Panc1 (cell line): ENCODE measurements around the gene SPATA31E1. TPM values are rescaled to one million over a fixed set of nuclear protein-coding genes. Genes with fewer than 3 reads are reported as not detected.

Experiments
- ATAC-seq: fragments of 200-7000 bp; cut with Tn5 transposase; 2 replicates; pipeline ENCODE4 v1.9.1; 2020; ENCODE audit warnings: mild to moderate bottlenecking, moderate library complexity
- BruUV-seq: library from RNA; stranded (reverse); fragments of 400-500 nt; replicated peaks from 2 replicates; lab custom pipeline; 2021; lab: Mats Ljungman, UMichigan
- CTCF ChIA-PET: fragments of 300-600 bp; sonication (Branson Sonifier 250); formaldehyde crosslinking; loops from one replicate; lab custom pipeline; 2022; ENCODE audit warnings: antibody characterized with exemption; lab: Charles Lee
- POLR2A ChIA-PET: fragments of 300-600 bp; sonication (Branson Sonifier 250); formaldehyde crosslinking; loops from one replicate; lab custom pipeline; 2022; ENCODE audit warnings: antibody characterized with exemption; lab: Charles Lee
- DNase-seq: peaks from one replicate; pipeline ENCODE4 v3.0.0-alpha.2; 2010; ENCODE audit warnings: low read depth, low spot score
- H3K27ac ChIP-seq: 2 replicates; pipeline ENCODE4 v1.5.1; 2011; ENCODE audit warnings: mild to moderate bottlenecking, low read length, inconsistent platforms
- H3K27me3 ChIP-seq: fragments of 200-500 bp; sonication (Bioruptor generic); 2 replicates; pipeline ENCODE4 v1.6.0; 2014; ENCODE audit warnings: low read length, inconsistent platforms; ENCODE audit not compliant: control insufficient read depth, insufficient read depth
- H3K36me3 ChIP-seq: fragments of 200-500 bp; sonication (Bioruptor generic); 2 replicates; pipeline ENCODE4 v1.5.1; 2014; ENCODE audit warnings: inconsistent platforms, mild to moderate bottlenecking, low read length, moderate library complexity; ENCODE audit not compliant: control insufficient read depth, insufficient read depth
- H3K4me1 ChIP-seq: 2 replicates; pipeline ENCODE4 v1.5.1; 2011; ENCODE audit warnings: inconsistent platforms, mild to moderate bottlenecking, low read length, moderate library complexity; ENCODE audit not compliant: control insufficient read depth, insufficient read depth
- H3K4me3 ChIP-seq, 2 experiments: 2 replicates each; pipeline ENCODE4 v1.5.1; 2011 to 2012; ENCODE audit warnings: low read depth in 2 of 2, low read length in 2 of 2, mild to moderate bottlenecking in 2 of 2, inconsistent platforms in 1 of 2, moderate library complexity in 1 of 2
- H3K9me3 ChIP-seq: fragments of 200-500 bp; sonication (Bioruptor generic); 2 replicates; pipeline ENCODE4 v1.5.1; 2014; ENCODE audit warnings: low read depth, mild to moderate bottlenecking, inconsistent platforms, low read length, moderate library complexity; ENCODE audit not compliant: control insufficient read depth, insufficient read depth
- CTCF ChIP-seq: fragments of 450-650 bp; IDR thresholded peaks from 2 replicates; pipeline ENCODE4 v1.5.1; 2017; ENCODE audit warnings: mild to moderate bottlenecking
- POLR2AphosphoS5 ChIP-seq: IDR thresholded peaks from 2 replicates; pipeline ENCODE4 v1.6.1; 2012; ENCODE audit warnings: mild to moderate bottlenecking, low read depth, low read length, moderate library complexity
- REST ChIP-seq, 2 experiments: IDR thresholded peaks; 2 replicates each; pipeline ENCODE4 v1.6.1; 2011 to 2012; ENCODE audit warnings: low read depth in 2 of 2, control low read depth in 1 of 2, low read length in 1 of 2, mild to moderate bottlenecking in 1 of 2, moderate library complexity in 1 of 2; ENCODE audit not compliant: insufficient read depth in 1 of 2
- SIN3A ChIP-seq: IDR thresholded peaks from 2 replicates; pipeline ENCODE4 v1.6.1; 2012; ENCODE audit warnings: low read depth, mild to moderate bottlenecking, low read length, moderate library complexity, borderline replicate concordance; ENCODE audit not compliant: insufficient read depth
- TCF7L2 ChIP-seq: IDR thresholded peaks from 2 replicates; pipeline ENCODE4 v1.6.1; 2011; ENCODE audit warnings: mild to moderate bottlenecking, low read depth, low read length, inconsistent platforms
- in situ Hi-C: cut with HindIII; loops from 2 replicates; pipeline ENCODE4 v1.10.0; 2016; ENCODE audit warnings: low sequenced_read_pairs, low pct_unique_long_range_greater_than_20kb
- intact Hi-C: fragments of 100-400 bp; cut with micrococcal nuclease; formaldehyde crosslinking; loops from one replicate; pipeline ENCODE4 v1.10.0; 2022; ENCODE audit not compliant: unreplicated experiment
- total RNA-seq: library from RNA; stranded (reverse); gene quantifications from one replicate; pipeline ENCODE4 v1.2.1, GENCODE V29; 2021; ENCODE audit not compliant: unreplicated experiment

The SPATA31E1 gene
- total RNA-seq, 1 experiment from 2014 or later = not detected

GRCh38 chr9:87871425-87872078 lies 11.1 kb upstream of the SPATA31E1 start:
- H3K36me3 ChIP-seq = no peaks in the 10 kb centered on the region
- no peaks in the 10 kb centered on the region for H3K9me3 ChIP-seq
- TF ChIP-seq POLR2AphosphoS5 = no peak
- no peak for TF ChIP-seq CTCF
- no peak for TF ChIP-seq SIN3A
- no peak for TF ChIP-seq TCF7L2
- TF ChIP-seq REST (IDR thresholded peaks at IDR 0.05; ENCODE audit: insufficient read depth in 1 of 2, low read depth in 2 of 2, low read length in 1 of 2) = no peak
- H3K27me3 ChIP-seq = no peaks in the 10 kb centered on the region
- in situ Hi-C loops = no loop called here
- H3K4me3 ChIP-seq = no peak overlapping the region
- ChIA-PET CTCF (no interaction called here), POLR2A (no interaction called here)
- intact Hi-C loops = no loop called here
- BruUV-seq = no TSS peak
- DNase-seq (no peak), ATAC-seq (no peak)
- H3K27ac ChIP-seq = no peak overlapping the region
- no peaks in the 10 kb centered on the region for H3K4me1 ChIP-seq

- ATAC-seq (no peak), DNase-seq (no peak)
- Histone ChIP-seq H3K4me3 (no peak overlapping the region), H3K27ac (no peak overlapping the region), H3K36me3 (no peaks in the 10 kb centered on the region), H3K4me1 (no peaks in the 10 kb centered on the region), H3K9me3 (no peaks in the 10 kb centered on the region), H3K27me3 (no peaks in the 10 kb centered on the region)
- TF ChIP-seq CTCF = no peak
- no peak for TF ChIP-seq REST (IDR thresholded peaks at IDR 0.05; ENCODE audit: insufficient read depth in 1 of 2, low read depth in 2 of 2, low read length in 1 of 2)
- no peak for TF ChIP-seq SIN3A
- TF ChIP-seq TCF7L2 = no peak
- no peak for TF ChIP-seq POLR2AphosphoS5
- BruUV-seq = no TSS peak
- ChIA-PET POLR2A (no interaction called here), CTCF (no interaction called here)
- in situ Hi-C loops (no loop called here), intact Hi-C loops (no loop called here)
Measured at GRCh38 chr9:87872079-87872624, 10.5 kb upstream of the SPATA31E1 start.
